MCF 10A (cell line): ENCODE results near the gene PRR33. TPM values are rescaled to one million over a fixed set of nuclear protein-coding genes. Genes with fewer than 3 reads are reported as not detected.

Source experiments
- BruUV-seq: library from RNA; stranded (reverse); fragments of 400-500 nt; replicated peaks from 2 replicates; lab custom pipeline; 2021; lab: Mats Ljungman, UMichigan
- CTCF ChIA-PET: fragments of 300-600 bp; sonication (Branson Sonifier 250); formaldehyde crosslinking; extraction: SDS; loops from one replicate; lab custom pipeline; 2021; ENCODE audit warnings: antibody characterized with exemption, inconsistent platforms; lab: Yijun Ruan, JAX
- POLR2A ChIA-PET: fragments of 300-600, 350-650 bp; sonication (Branson Sonifier 250); formaldehyde crosslinking; extraction: SDS; loops from one replicate; lab custom pipeline; 2020; ENCODE audit warnings: antibody characterized with exemption, inconsistent platforms; lab: Yijun Ruan, JAX
- DNase-seq: peaks from one replicate; pipeline ENCODE4 v3.0.0-alpha.2; 2018; ENCODE audit not compliant: unreplicated experiment
- H3K27ac Mint-ChIP-seq: one replicate; pipeline ENCODE4 v1.8.0; 2022; ENCODE audit warnings: mild to moderate bottlenecking, low read depth, mixed read lengths; ENCODE audit not compliant: unreplicated experiment
- H3K27me3 Mint-ChIP-seq: one replicate; pipeline ENCODE4 v1.8.0; 2022; ENCODE audit warnings: mixed read lengths; ENCODE audit not compliant: insufficient read depth, unreplicated experiment
- H3K36me3 Mint-ChIP-seq: one replicate; pipeline ENCODE4 v1.8.0; 2022; ENCODE audit warnings: mild to moderate bottlenecking, moderate library complexity, mixed read lengths; ENCODE audit not compliant: insufficient read depth, unreplicated experiment
- H3K4me1 Mint-ChIP-seq: one replicate; pipeline ENCODE4 v1.8.0; 2022; ENCODE audit warnings: mixed read lengths; ENCODE audit not compliant: insufficient read depth, unreplicated experiment
- H3K4me3 Mint-ChIP-seq: one replicate; pipeline ENCODE4 v1.8.0; 2022; ENCODE audit warnings: mild to moderate bottlenecking, moderate library complexity, mixed read lengths; ENCODE audit not compliant: unreplicated experiment
- H3K9me3 Mint-ChIP-seq: one replicate; pipeline ENCODE4 v1.8.0; 2022; ENCODE audit warnings: mixed read lengths; ENCODE audit not compliant: unreplicated experiment
- intact Hi-C: fragments of 100-400 bp; cut with micrococcal nuclease; formaldehyde crosslinking; loops from 2 replicates; pipeline ENCODE4 v1.14.1; 2022
- total RNA-seq: library from RNA; stranded (reverse); gene quantifications from 2 replicates; pipeline ENCODE4 v1.2.3, GENCODE V29; 2022
- TF ChIP-seq, protein P1 (sequence below): fragments of 200-600 bp; IDR thresholded peaks from one replicate; pipeline ENCODE4 v1.8.0; 2022; ENCODE audit warnings: antibody characterized with exemption, mild to moderate bottlenecking; ENCODE audit not compliant: unreplicated experiment

Gene PRR33
- total RNA-seq, 1 experiment from 2014 or later, result not detected

DNA sequence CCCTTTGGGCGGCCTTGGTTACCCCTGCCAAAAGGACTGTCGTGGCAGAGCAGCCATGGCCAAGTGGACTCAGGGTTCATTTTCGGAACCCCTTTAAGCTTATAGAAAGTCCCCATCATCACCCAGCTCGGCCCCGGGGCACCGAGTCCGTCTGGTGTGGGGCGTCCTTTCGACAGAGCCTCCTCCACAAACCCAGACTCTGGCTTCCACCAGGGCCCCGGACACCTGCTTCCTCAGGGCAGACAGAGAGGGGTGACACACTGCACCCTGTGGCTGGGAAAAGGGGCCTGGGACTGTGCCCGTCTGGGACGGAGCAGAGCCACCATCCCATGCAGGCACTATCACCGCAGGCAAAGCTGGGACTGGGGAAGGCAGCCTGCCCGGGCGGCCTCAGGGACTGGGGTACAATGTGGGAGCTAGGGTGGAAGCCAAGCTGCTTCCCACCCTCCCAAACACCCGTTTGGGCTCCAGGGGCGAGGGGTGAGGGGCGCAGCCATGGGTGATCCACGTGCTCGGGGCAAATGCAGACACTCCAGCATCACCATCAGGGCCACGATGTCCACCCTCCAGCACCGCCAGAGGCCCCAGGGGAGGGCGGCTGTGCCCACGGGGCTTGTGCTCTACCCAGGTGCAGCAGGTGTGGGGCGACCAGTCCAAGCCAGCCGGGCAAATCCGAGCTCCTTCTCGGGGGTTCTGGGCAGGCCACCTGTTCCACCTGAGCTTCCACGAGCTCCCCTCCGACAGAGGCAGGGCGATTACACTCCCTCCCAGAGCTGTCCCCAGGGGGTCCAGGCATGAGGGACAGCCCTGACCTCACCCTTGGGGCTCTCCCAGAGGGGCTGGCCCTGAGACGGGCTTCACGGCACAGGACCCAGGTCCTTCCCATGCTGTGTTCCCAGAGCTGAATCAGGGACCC lies 43.7 kb upstream of the PRR33 start:
- CTCF ChIA-PET, result interaction anchor here (0.6 to 1.1 kb wide), 3 partner anchors 32 to 257 kb away, joined by 3 read pairs; no protein-coding TSS in a partner anchor
- peaks cover 5% of the 10 kb centered on the region for H3K4me1 Mint-ChIP-seq
- TF ChIP-seq, protein P1, sequence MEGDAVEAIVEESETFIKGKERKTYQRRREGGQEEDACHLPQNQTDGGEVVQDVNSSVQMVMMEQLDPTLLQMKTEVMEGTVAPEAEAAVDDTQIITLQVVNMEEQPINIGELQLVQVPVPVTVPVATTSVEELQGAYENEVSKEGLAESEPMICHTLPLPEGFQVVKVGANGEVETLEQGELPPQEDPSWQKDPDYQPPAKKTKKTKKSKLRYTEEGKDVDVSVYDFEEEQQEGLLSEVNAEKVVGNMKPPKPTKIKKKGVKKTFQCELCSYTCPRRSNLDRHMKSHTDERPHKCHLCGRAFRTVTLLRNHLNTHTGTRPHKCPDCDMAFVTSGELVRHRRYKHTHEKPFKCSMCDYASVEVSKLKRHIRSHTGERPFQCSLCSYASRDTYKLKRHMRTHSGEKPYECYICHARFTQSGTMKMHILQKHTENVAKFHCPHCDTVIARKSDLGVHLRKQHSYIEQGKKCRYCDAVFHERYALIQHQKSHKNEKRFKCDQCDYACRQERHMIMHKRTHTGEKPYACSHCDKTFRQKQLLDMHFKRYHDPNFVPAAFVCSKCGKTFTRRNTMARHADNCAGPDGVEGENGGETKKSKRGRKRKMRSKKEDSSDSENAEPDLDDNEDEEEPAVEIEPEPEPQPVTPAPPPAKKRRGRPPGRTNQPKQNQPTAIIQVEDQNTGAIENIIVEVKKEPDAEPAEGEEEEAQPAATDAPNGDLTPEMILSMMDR, result no peak
- intact Hi-C loops, result no loop called here
- no TSS peak for BruUV-seq
- POLR2A ChIA-PET, result no interaction called here
- H3K27me3 Mint-ChIP-seq, result peaks cover 20% of the 10 kb centered on the region
- no peak for DNase-seq
- H3K4me3 Mint-ChIP-seq, result no peak overlapping the region
- no peaks in the 10 kb centered on the region for H3K9me3 Mint-ChIP-seq
- no peaks in the 10 kb centered on the region for H3K36me3 Mint-ChIP-seq
- H3K27ac Mint-ChIP-seq, result no peak overlapping the region

DNA sequence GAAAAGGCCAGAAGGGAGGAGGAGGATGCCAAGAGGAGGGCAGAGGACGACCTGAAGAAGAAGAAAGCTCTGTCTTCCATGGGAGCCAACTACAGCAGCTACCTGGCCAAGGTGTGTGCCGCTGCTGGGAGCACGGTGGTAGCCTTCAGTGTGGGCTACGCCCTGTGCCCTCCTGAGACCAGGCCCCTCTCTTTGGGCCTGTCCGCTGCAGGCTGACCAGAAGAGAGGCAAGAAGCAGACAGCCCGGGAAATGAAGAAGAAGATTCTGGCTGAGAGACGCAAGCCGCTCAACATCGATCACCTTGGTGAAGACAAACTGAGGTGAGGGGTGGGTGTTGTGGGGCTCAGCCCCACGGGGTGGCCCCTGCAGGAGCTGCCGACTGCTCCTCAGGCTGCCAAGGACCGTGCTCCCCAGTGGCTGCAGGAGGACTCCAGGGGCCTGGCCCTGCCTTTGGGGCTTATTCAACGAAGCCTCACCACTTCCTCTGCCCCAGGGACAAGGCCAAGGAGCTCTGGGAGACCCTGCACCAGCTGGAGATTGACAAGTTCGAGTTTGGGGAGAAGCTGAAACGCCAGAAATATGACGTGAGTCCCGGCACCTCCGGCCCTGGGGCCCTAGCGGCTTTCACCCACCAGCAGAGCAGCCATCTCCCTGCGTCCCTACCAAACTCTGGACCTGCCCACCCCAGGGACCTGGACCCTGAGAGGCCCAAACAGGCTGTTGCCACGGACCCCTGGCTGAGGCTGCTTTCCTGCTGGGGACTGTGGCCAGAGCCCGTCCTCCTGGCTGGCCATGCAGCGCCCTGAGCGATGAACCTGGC lies 42.9 kb upstream of the PRR33 start:
- Mint-ChIP-seq H3K4me1 (peaks cover 5% of the 10 kb centered on the region), H3K4me3 (no peak overlapping the region), H3K36me3 (no peaks in the 10 kb centered on the region), H3K27me3 (peaks cover 27% of the 10 kb centered on the region), H3K9me3 (no peaks in the 10 kb centered on the region), H3K27ac (no peak overlapping the region)
- TF ChIP-seq, protein P1, result no peak
- BruUV-seq, result no TSS peak
- DNase-seq, result no peak
- POLR2A ChIA-PET, result no interaction called here
- intact Hi-C loops, result no loop called here
- CTCF ChIA-PET, result interaction anchor here (0.6 to 1.1 kb wide), 4 partner anchors 31 to 258 kb away, joined by 3 read pairs; no protein-coding TSS in a partner anchor

DNA sequence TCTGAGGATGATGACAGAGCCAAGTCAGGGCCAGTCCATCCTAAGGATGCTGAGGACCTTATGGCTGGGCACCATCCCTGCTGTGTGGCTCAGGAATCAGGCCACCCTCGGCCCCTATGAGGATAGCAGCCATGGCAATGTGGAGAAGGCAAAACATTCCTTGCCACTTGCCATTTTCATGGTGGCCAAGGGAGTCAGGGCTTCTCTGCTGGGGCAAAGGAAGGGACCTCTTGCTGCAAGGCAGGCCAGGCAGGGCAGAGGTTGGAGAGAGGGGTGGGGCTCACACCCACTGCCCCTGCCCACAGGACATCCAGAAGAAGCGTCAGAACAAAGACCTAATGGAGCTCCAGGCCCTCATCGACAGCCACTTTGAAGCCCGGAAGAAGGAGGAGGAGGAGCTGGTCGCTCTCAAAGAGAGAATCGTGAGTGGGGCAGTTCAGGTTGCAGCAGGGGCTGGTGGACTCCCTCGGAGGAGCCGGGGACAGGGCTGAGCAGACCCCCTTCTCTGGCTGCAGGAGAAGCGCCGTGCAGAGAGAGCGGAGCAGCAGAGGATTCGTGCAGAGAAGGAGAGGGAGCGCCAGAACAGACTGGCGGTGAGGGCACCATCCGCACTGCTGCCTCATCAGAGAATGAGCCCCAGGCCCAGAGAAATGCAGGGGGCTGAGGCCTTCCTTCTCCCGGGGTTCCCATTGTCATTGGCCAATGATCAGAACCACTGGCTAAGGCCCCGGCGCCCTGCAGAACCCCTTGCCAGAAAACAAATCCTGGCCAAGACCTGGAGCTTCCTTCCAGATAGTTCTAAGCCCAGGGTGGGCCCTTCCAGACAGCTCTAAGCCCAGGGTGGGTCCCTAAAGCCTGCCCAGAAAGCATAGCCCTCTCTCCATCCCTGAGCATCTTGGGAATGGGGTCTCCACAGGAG lies 42.0 kb upstream of the PRR33 start:
- no peaks in the 10 kb centered on the region for H3K9me3 Mint-ChIP-seq
- intact Hi-C loops, result no loop called here
- H3K4me3 Mint-ChIP-seq, result no peak overlapping the region
- peaks cover 32% of the 10 kb centered on the region for H3K27me3 Mint-ChIP-seq
- H3K36me3 Mint-ChIP-seq, result no peaks in the 10 kb centered on the region
- TF ChIP-seq, protein P1, result no peak
- ChIA-PET CTCF (interaction anchor here (0.6 kb wide), 2 partner anchors 216 to 223 kb away, joined by 3 read pairs; no protein-coding TSS in a partner anchor), POLR2A (no interaction called here)
- no TSS peak for BruUV-seq
- no peak overlapping the region for H3K27ac Mint-ChIP-seq
- no peak for DNase-seq
- peaks cover 5% of the 10 kb centered on the region for H3K4me1 Mint-ChIP-seq
